PC-9 (cell line): ENCODE measurements around the gene SPRY1.

Experiments
- EZH2 ChIP-seq: fragments of 200-600 bp; sonication (generic); IDR thresholded peaks from 2 replicates; pipeline ENCODE4 v1.8.0; 2017; ENCODE audit warnings: antibody characterized with exemption, low read depth
- TF ChIP-seq, protein P1 (sequence below): fragments of 200-600 bp; sonication (generic); conservative IDR thresholded peaks from 2 replicates; pipeline ENCODE4 v1.6.1; 2017; ENCODE audit warnings: mixed run types, antibody characterized with exemption, mild to moderate bottlenecking, moderate library complexity

- TF ChIP-seq, protein P1, sequence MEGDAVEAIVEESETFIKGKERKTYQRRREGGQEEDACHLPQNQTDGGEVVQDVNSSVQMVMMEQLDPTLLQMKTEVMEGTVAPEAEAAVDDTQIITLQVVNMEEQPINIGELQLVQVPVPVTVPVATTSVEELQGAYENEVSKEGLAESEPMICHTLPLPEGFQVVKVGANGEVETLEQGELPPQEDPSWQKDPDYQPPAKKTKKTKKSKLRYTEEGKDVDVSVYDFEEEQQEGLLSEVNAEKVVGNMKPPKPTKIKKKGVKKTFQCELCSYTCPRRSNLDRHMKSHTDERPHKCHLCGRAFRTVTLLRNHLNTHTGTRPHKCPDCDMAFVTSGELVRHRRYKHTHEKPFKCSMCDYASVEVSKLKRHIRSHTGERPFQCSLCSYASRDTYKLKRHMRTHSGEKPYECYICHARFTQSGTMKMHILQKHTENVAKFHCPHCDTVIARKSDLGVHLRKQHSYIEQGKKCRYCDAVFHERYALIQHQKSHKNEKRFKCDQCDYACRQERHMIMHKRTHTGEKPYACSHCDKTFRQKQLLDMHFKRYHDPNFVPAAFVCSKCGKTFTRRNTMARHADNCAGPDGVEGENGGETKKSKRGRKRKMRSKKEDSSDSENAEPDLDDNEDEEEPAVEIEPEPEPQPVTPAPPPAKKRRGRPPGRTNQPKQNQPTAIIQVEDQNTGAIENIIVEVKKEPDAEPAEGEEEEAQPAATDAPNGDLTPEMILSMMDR: no peak
- no peak for TF ChIP-seq EZH2
Observed at GRCh38 chr4:123346951-123347350, 49.6 kb upstream of the SPRY1 start.
